Activated naive CD8-positive, alpha-beta T cell (primary cell): Measurements from ENCODE around the gene RNLS.
"Not testable (repeated sequence)": the region's sequence is repeated elsewhere in the genome, so short reads cannot be mapped to it uniquely, and the experiment has no call there.

Experiments used
- H3K27ac Mint-ChIP-seq: one replicate; pipeline ENCODE4 v1.8.0; 2021; ENCODE audit warnings: mixed read lengths
- H3K27me3 Mint-ChIP-seq: one replicate; pipeline ENCODE4 v1.8.0; 2021; ENCODE audit warnings: mixed read lengths
- H3K36me3 Mint-ChIP-seq: one replicate; pipeline ENCODE4 v1.8.0; 2021; ENCODE audit warnings: mixed read lengths
- H3K4me1 Mint-ChIP-seq: one replicate; pipeline ENCODE4 v1.8.0; 2021; ENCODE audit warnings: low read depth, mixed read lengths
- H3K4me3 Mint-ChIP-seq: one replicate; pipeline ENCODE4 v1.8.0; 2021; ENCODE audit warnings: mild to moderate bottlenecking, mixed read lengths
- H3K9me3 Mint-ChIP-seq: one replicate; pipeline ENCODE4 v1.8.0; 2021; ENCODE audit warnings: low read depth, mixed read lengths

Gene RNLS

DNA sequence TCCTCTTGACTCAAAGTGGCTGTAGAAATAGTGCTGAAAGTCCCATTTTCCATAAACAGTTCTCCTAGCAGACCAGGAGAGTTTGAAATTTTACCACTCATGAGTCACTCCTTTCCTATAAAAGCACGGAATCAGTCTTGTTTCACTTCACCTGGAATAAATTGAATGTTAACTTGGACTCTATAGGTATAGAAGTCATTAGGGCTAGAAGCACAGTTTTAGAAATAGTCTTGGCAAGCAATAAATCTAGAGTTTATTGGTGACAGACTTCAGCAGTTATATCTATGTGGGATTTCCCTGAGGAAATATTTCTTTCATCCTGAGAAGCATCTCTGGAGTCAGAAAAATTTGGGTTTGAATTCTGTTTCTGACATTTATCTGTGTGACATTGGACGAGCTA lies 212.4 kb downstream of the RNLS start:
- H3K27me3 Mint-ChIP-seq, result no peaks in the 10 kb centered on the region
- peaks cover 13% of the 10 kb centered on the region for H3K4me1 Mint-ChIP-seq
- H3K27ac Mint-ChIP-seq, result no peak overlapping the region
- H3K36me3 Mint-ChIP-seq, result peaks cover 2% of the 10 kb centered on the region
- no peaks in the 10 kb centered on the region for H3K9me3 Mint-ChIP-seq
- H3K4me3 Mint-ChIP-seq, result no peak overlapping the region

- no peaks in the 10 kb centered on the region for H3K9me3 Mint-ChIP-seq
- no peaks in the 10 kb centered on the region for H3K4me1 Mint-ChIP-seq
- peaks cover 5% of the 10 kb centered on the region for H3K36me3 Mint-ChIP-seq
- H3K27ac Mint-ChIP-seq, result no peak overlapping the region
- no peaks in the 10 kb centered on the region for H3K27me3 Mint-ChIP-seq
- H3K4me3 Mint-ChIP-seq, result no peak overlapping the region
Measured at GRCh38 chr10:88366772-88367171, 216.3 kb downstream of the RNLS start.

DNA sequence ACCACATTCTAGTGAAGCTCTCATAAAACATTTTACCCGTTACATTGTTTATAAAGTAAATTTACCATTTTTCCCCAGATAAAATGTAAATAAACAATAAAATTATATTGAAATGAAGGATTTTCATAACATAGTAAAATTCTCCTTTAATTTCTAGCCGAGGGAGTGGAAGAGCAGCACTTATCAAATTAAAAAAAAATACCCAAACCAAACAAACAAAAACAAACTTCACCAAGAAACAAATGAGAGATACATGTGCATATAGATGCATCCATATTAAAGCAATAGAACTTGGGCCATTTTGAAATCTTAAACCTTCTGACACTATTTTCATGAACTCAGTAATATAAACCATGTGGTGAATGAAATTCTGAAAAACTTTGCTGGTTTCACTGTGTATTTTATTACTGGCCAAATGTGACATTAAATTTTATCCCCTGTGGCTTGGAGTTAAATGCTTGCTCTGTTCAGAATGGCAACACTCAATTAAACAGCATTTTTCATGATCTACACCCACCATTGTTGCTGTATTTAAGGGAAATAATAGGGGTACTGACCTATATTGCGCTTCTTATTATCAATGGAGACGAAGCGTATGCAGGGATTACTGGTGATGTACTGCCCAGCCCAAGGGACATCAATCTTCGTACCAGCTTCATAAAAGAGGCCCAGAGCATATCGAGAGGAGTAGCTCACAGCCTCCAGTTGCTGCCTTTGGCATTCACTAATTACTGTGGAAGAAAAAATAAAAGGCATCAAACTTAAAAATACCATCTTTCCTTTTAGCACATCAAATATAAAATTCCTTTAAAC lies 220.9 kb downstream of the RNLS start:
- no peak overlapping the region for H3K4me3 Mint-ChIP-seq
- no peak overlapping the region for H3K27ac Mint-ChIP-seq
- no peaks in the 10 kb centered on the region for H3K27me3 Mint-ChIP-seq
- H3K36me3 Mint-ChIP-seq, result peaks cover 9% of the 10 kb centered on the region
- peaks cover 2% of the 10 kb centered on the region for H3K4me1 Mint-ChIP-seq
- H3K9me3 Mint-ChIP-seq, result no peaks in the 10 kb centered on the region

- H3K9me3 Mint-ChIP-seq, result no peaks in the 10 kb centered on the region
- no peak overlapping the region for H3K4me3 Mint-ChIP-seq
- peaks cover 8% of the 10 kb centered on the region for H3K36me3 Mint-ChIP-seq
- peaks cover 2% of the 10 kb centered on the region for H3K4me1 Mint-ChIP-seq
- H3K27ac Mint-ChIP-seq, result no peak overlapping the region
- H3K27me3 Mint-ChIP-seq, result no peaks in the 10 kb centered on the region
Measured at GRCh38 chr10:88361494-88361893, 221.6 kb downstream of the RNLS start.

- H3K4me1 Mint-ChIP-seq, H3K4me3 Mint-ChIP-seq, H3K9me3 Mint-ChIP-seq, H3K36me3 Mint-ChIP-seq, H3K27me3 Mint-ChIP-seq, H3K27ac Mint-ChIP-seq: not testable (repeated sequence)
Measured at GRCh38 chr10:88355750-88356149, 227.4 kb downstream of the RNLS start.

GRCh38 chr10:88347597-88348304 lies 235.4 kb downstream of the RNLS start:
- H3K4me3 Mint-ChIP-seq, result no peak overlapping the region

DNA sequence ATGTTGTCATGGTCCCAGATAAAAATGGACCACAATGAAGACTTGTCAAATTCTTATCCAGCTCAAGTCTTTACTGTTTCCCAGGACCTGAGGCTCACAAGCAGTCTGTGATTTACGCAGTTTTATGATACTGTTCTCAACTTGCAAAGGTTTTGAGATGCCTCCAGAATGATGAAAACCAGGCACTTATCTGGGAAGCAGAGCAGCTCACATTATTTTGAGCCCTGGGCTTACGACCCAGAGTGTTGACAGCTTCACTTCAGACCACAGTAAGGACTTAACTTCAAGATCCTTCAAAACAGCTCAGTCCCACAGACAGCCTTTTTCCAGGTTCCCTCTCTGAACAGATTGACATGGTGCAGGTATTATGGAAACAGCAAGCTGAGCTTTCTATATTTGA lies 236.1 kb downstream of the RNLS start:
- Mint-ChIP-seq H3K27me3 (no peaks in the 10 kb centered on the region), H3K36me3 (peaks cover 7% of the 10 kb centered on the region), H3K4me3 (no peak overlapping the region), H3K9me3 (no peaks in the 10 kb centered on the region), H3K4me1 (peaks cover 13% of the 10 kb centered on the region), H3K27ac (no peak overlapping the region)

More at GRCh38 chr10:88347597-88348304, 235.4 kb downstream of the RNLS start:
- Mint-ChIP-seq H3K27ac (no peak overlapping the region), H3K36me3 (peaks cover 6% of the 10 kb centered on the region), H3K27me3 (no peaks in the 10 kb centered on the region), H3K4me1 (peaks cover 11% of the 10 kb centered on the region), H3K9me3 (no peaks in the 10 kb centered on the region)

- no peak overlapping the region for H3K27ac Mint-ChIP-seq
- no peaks in the 10 kb centered on the region for H3K9me3 Mint-ChIP-seq
- no peak overlapping the region for H3K4me3 Mint-ChIP-seq
- no peaks in the 10 kb centered on the region for H3K27me3 Mint-ChIP-seq
- H3K4me1 Mint-ChIP-seq, result peaks cover 13% of the 10 kb centered on the region
- peaks cover 7% of the 10 kb centered on the region for H3K36me3 Mint-ChIP-seq
Measured at GRCh38 chr10:88346144-88346977, 236.8 kb downstream of the RNLS start.

GRCh38 chr10:88343761-88344484 lies 239.2 kb downstream of the RNLS start:
- no peak overlapping the region for H3K4me3 Mint-ChIP-seq
- H3K4me1 Mint-ChIP-seq, result peaks cover 13% of the 10 kb centered on the region
- no peaks in the 10 kb centered on the region for H3K27me3 Mint-ChIP-seq
- no peaks in the 10 kb centered on the region for H3K9me3 Mint-ChIP-seq
- H3K36me3 Mint-ChIP-seq, result peaks cover 5% of the 10 kb centered on the region
- no peak overlapping the region for H3K27ac Mint-ChIP-seq

- Mint-ChIP-seq H3K4me1 (peaks cover 13% of the 10 kb centered on the region), H3K27me3 (no peaks in the 10 kb centered on the region), H3K36me3 (peaks cover 5% of the 10 kb centered on the region), H3K27ac (no peak overlapping the region), H3K9me3 (no peaks in the 10 kb centered on the region), H3K4me3 (no peak overlapping the region)
Measured at GRCh38 chr10:88342733-88343310, 240.3 kb downstream of the RNLS start.

- Mint-ChIP-seq H3K27ac (no peak overlapping the region), H3K27me3 (no peaks in the 10 kb centered on the region), H3K9me3 (no peaks in the 10 kb centered on the region), H3K4me3 (no peak overlapping the region), H3K36me3 (no peaks in the 10 kb centered on the region), H3K4me1 (peaks cover 9% of the 10 kb centered on the region)
Measured at GRCh38 chr10:88337134-88337533, 246.0 kb downstream of the RNLS start.

- no peaks in the 10 kb centered on the region for H3K9me3 Mint-ChIP-seq
- no peak overlapping the region for H3K4me3 Mint-ChIP-seq
- no peak overlapping the region for H3K27ac Mint-ChIP-seq
Measured at GRCh38 chr10:88336334-88336733, 246.8 kb downstream of the RNLS start.

DNA sequence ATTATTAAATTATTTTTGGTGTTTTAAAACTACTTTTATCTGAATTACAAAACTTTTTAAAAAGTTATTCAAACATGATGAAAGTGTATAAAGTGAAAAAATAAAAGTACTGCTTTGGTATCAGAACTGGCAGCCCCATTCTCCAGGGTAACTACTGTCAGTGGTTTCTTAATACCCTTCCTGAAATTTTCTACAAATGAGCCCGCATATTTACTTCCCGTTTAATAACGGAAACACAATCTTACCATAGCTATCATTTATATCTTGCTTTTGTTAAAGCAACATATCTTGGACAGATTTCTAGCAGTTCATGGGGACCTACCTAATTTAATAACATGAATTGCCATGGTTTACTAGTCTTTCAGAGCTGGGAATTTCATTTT lies 249.9 kb downstream of the RNLS start:
- peaks cover 14% of the 10 kb centered on the region for H3K4me1 Mint-ChIP-seq
- no peaks in the 10 kb centered on the region for H3K36me3 Mint-ChIP-seq
- no peak overlapping the region for H3K4me3 Mint-ChIP-seq
- no peaks in the 10 kb centered on the region for H3K27me3 Mint-ChIP-seq
- H3K27ac Mint-ChIP-seq, result no peak overlapping the region
- no peaks in the 10 kb centered on the region for H3K9me3 Mint-ChIP-seq

More at GRCh38 chr10:88336334-88336733, 246.8 kb downstream of the RNLS start:
- no peaks in the 10 kb centered on the region for H3K27me3 Mint-ChIP-seq
- peaks cover 14% of the 10 kb centered on the region for H3K4me1 Mint-ChIP-seq
- H3K36me3 Mint-ChIP-seq, result no peaks in the 10 kb centered on the region

GRCh38 chr10:88332503-88333247 lies 250.4 kb downstream of the RNLS start:
- no peak overlapping the region for H3K27ac Mint-ChIP-seq
- no peak overlapping the region for H3K4me3 Mint-ChIP-seq

More at GRCh38 chr10:88332503-88333247, 250.4 kb downstream of the RNLS start:
- Mint-ChIP-seq H3K36me3 (no peaks in the 10 kb centered on the region), H3K27me3 (no peaks in the 10 kb centered on the region), H3K4me1 (peaks cover 14% of the 10 kb centered on the region), H3K9me3 (no peaks in the 10 kb centered on the region)
